DMS153 treated with DMSO at 0.1 percent for 48 hours (cell line): ENCODE measurements around the gene ABCG1.
"Not testable (repeated sequence)": the region's sequence is repeated elsewhere in the genome, so short reads cannot be mapped to it uniquely, and the experiment has no call there.

Experiments
- DNase-seq: peaks from one replicate; lab custom pipeline; 2025; ENCODE audit not compliant: unreplicated experiment; lab: John Stamatoyannopoulos, UW

ABCG1 gene

DNA sequence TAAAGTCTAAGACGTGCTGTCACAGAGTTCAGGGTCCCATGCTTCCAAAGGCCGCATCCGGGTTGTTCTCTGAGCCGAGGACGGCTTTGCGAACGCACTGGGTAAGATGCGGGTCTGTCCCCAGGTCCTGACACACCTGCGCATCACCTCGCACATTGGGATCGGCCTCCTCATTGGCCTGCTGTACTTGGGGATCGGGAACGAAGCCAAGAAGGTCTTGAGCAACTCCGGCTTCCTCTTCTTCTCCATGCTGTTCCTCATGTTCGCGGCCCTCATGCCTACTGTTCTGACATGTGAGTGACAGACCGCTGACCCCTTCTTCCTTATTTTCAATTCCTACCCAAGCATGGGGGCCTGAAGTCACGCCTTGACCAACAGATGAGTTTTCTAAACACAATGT, 71.0 kb downstream of the ABCG1 start:
- DNase-seq = no peak

DNA sequence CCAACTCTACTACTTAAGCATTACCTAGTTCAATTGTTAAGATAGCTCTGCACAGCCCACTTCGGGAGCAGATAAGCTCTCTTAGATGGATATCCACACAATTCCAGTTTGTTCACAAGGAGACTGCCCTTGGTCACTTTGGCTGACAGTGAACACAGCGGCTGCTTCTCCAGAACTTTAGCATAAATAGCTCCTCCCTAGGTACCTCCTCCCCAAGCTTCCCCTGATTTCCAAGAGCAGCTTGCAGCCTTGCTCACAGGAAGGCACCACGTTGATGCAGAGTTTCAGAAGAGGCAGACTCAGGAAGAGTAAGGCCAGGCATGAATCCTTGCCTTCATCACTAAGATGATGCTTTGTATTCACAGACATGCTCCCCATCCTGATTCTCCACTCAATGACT, 71.6 kb downstream of the ABCG1 start:
- DNase-seq = no peak

DNA sequence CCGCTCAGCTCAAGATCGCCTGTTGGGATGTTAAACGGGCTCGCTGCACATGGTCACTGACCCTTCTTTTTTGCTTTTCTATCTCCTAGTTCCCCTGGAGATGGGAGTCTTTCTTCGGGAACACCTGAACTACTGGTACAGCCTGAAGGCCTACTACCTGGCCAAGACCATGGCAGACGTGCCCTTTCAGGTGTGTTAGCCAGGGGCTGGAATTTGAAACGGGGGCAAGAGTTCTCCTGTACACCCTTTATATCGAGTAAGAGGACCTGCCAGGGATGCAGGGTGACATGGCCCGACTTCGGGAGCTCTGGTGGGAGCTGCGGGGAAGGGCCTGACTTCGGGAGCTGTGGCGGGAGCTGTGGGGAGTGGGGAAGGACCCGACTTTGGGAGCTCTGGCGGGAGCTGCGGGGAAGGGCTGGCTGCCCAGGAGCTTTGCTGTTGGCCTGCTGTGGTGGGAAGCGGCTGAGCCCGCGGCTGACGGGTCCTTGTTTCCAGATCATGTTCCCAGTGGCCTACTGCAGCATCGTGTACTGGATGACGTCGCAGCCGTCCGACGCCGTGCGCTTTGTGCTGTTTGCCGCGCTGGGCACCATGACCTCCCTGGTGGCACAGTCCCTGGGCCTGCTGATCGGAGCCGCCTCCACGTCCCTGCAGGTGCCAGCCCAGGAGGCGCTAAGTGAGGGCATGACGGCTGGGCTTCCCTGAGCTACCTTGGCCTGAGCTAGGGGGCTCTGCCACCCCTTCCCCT, 72.2 kb downstream of the ABCG1 start:
- DNase-seq = no peak

DNA sequence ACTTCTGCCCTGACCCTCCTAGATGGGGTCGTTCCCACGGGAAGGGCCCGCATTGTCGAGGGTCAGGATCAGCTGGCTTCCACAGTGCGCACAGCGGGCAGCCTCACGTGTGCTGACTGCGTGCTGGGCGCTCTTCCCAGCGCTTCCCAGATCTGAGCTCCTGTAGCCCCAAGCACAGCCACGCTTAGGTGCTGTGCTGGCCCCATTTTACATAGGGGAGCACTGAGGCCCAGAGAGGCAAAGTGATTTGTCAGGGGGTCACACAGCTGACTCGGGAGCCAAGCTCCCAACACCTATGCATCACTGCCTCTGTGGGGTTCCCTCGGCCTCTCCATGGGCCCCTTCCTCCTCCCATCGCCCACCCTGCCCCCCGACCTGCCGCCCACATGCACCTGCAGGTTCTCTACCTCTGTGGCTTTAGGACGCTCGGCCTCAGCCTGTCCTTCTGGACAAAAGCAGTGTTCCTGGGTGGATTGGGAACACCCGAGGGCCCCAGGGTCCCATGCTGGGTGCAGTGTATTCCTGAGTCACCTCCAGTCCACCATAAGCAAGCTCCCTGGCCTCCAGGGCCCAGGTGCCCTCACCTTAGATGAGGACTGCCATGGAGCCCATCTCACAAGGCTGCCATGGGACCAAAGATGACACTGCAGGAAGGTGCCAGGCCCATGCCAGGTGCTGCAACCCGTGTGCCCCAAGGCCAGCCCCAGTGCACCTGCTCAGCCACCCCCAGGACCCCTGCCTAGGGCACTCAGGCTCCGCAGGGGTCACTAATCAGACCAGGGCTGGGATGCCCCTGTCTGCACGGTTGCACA, 73.0 kb downstream of the ABCG1 start:
- no peak for DNase-seq

DNA sequence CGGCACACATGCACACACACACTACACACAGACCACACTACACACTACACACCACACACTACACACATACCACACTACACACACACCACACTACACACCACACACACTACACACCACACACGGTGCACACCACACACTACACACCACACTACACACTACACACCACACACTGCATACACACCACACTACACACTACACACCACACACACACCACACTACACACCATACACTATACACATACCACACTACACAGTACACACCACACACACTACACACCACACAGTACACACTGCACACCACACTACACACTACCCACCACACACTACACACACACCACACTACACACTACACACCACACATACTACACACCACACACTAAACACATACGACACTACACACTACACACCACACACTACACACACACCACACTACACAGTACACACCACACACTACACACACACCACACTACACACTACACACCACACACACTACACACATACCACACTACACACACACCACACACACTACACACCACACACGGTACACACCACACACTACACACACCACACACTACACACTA, 73.7 kb downstream of the ABCG1 start:
- DNase-seq = not testable (repeated sequence)

DNA sequence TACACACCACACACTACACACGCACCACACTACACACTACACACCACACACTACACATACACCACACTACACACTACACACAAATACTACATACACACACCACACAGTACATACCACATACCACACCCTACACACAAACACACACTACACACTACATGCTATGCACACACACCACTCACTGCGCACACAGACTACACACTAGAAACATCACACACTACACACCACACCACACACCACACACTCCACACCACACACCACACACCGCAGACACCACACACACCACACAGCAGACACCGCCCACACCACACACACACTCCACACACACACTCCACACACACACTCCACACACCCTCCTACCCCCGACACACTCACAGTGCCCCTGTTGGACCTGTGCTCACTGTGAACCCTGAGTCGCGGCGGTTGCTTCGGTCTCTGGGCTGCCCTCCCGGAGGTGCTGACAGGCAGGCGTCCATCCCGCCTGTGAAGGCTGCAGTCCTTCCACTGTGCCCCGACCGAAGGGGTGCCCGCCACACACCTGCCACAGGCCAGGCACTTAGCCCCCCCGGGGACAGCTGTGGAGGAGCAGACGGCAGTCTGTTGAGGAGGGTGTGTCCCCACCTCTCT, 74.8 kb downstream of the ABCG1 start:
- DNase-seq = no peak

DNA sequence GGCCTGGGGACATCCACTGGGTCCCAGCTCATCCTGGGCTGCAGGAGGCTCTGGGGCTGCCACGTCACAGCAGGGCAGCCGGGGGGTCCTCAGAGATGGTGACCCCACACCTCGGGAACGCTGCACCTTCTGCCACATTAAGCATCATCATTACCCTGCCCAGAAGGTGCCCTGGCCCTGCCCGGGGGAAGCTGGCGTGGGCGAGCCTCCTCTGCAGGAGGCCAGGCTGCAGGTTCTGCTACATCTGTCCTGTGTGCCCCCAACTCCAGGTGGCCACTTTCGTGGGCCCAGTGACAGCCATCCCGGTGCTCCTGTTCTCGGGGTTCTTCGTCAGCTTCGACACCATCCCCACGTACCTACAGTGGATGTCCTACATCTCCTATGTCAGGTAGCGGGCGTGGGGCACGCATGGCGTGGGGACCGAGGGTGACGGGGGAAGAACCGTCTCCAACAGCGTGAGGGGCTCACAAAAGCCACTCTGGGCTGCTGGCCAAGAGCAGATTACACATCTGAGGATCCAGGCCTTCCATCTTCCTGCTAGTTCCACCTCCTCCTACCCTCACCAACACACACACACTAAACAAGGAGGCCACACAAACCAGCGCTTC, 75.4 kb downstream of the ABCG1 start:
- no peak for DNase-seq

DNA sequence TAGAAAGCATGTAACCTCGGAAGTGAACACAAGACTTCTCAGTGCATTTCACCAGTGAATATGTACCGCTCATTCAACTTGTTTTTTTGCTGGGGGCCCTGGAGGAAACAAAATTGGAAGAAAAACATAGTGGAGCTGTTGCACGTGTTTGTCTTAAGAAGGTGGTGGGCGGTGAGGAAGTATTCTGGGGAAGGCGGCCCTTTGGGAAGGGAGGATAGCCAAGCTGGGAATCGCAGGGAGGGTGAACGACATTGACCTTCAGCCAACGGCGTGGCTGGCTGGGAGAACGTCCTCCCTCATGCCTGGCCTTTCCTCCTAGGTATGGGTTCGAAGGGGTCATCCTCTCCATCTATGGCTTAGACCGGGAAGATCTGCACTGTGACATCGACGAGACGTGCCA, 76.9 kb downstream of the ABCG1 start:
- no peak for DNase-seq

DNA sequence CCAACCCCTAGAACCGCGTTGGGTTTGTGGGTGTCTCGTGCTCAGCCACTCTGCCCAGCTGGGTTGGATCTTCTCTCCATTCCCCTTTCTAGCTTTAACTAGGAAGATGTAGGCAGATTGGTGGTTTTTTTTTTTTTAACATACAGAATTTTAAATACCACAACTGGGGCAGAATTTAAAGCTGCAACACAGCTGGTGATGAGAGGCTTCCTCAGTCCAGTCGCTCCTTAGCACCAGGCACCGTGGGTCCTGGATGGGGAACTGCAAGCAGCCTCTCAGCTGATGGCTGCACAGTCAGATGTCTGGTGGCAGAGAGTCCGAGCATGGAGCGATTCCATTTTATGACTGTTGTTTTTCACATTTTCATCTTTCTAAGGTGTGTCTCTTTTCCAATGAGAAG, 77.6 kb downstream of the ABCG1 start:
- DNase-seq = no peak

DNA sequence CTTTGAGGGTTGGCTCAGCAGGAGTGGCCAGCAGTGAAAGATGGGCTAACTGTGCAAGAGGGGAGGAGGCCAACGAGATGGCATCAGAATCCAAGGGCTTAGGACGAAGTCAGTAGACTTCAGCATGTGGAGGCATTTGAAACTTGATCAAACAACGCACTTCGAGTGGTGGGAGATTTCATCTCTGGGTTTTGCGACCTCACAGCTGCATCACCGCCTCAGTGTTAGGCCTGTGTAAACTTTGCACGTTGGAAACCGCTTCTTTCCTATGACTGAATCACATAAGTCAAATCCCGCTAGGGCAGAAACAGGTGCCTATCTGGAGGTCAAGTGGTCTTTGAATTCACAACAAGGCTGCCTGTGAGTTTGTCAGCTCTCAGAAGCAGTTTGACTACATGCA, 78.4 kb downstream of the ABCG1 start:
- no peak for DNase-seq

DNA sequence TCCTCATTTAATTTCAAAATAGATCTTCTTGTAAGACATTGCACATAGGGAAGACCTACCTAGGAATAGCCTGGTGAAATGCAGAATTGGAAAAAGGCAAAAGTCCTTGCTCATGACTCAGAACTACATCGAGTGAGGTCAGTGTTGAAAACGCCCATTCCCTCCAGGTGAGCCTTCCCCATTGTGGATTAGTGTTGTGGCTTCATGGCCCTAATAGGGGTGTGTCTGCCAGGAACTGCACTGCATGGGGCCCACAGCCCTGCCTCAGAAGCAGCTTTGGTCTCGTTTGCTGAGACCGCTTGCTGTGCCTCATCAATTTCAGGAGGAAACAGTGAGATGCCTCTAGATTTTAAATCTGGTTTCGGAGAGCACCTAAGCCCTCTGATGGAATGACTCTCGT, 79.3 kb downstream of the ABCG1 start:
- DNase-seq = no peak

DNA sequence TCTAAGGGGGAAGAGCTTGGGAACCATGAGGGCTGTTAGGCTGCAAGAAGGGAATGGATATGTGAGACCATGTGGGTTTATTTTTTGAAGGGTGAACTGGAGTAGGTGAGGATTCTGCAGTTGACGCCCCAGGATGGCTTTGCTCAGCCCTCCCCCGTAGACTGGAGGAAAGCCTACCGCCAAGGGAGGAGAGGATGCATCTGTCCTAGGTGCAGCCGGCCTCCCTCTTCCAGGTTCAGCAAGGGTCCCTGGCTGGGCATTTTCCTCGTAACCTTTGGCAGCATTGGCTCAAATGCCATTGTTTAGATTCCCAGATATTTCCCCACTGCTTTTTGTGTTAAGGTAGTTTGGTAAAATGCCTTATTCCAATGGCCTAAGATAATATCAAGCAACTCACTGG, 79.7 kb downstream of the ABCG1 start:
- no peak for DNase-seq

DNA sequence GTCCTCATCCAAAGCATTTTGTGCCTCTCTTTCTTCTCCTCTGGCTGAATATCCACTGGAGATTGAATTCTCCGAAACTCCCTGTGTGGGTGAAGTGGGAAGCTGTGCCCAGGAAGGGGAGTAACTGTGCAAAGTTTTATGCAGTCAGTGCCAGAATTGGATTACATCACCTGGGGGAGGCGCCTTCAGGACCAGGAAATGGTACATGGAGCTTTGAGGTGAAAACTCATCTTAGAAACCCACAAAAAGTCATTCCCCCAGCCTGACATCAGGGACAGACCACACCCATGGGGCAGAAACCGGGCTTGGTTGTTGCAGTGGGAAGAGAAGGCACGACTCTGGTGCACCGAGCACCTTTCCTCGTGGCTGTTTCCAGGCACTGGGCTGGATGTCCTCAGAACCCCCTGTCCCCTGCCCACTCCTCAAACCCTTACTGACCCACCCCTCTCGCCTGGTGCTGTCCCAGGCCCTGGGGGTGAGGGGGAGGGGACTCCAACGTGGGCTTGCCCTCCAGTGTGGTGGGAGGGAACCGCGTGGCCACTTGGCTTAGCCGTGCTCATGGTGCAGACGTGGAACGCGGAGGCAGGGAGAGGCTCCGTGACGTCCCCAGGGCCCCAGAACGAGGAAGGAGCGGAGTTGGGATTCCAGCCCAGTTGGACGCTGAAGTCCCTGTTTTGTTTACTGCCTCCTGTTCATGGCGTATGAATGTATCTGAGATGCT, 80.5 kb downstream of the ABCG1 start:
- DNase-seq = no peak

DNA sequence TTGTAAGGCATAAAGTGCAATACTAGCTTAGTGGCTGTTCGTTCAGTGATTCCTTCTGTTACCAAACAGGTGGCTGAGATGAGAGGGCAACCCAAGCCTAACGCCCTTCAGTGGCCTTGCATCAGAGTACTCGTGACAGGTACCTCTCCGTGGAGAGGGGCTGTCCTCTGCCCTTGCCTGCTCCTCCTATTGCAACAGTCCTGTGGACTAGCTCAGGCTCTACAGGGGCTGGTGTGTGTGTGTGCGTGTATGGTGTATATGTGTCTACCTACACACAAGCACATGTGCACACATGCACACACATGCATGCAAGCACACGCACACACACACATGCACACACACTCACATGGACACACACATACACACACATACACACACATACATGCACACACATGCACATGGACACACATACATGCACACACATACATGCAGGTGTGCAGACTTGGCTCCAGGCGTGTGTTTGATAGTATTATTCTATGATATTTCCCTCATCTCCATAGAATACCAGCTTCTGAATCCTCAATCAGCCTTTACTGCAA, 81.2 kb downstream of the ABCG1 start:
- no peak for DNase-seq

DNA sequence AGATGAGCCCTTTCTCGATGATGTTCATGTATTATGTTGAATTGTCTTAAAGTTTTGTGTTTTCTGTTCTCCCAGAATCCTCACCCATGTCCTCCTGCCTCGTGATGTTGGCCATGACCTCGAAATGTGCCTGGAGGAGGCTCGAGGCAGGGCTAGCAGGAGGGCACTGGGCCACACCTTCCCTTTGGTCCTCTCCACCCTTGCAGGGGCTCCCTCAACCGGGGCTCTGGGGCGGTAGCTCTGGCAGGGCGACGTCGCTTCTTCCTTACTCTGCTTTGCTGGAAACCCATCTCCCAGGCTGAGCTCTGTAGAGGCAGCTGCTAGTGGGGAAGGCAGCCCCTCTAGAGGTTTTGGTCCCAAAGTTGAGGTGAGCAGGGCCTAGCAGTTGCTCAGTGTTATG, 82.0 kb downstream of the ABCG1 start:
- DNase-seq = no peak

DNA sequence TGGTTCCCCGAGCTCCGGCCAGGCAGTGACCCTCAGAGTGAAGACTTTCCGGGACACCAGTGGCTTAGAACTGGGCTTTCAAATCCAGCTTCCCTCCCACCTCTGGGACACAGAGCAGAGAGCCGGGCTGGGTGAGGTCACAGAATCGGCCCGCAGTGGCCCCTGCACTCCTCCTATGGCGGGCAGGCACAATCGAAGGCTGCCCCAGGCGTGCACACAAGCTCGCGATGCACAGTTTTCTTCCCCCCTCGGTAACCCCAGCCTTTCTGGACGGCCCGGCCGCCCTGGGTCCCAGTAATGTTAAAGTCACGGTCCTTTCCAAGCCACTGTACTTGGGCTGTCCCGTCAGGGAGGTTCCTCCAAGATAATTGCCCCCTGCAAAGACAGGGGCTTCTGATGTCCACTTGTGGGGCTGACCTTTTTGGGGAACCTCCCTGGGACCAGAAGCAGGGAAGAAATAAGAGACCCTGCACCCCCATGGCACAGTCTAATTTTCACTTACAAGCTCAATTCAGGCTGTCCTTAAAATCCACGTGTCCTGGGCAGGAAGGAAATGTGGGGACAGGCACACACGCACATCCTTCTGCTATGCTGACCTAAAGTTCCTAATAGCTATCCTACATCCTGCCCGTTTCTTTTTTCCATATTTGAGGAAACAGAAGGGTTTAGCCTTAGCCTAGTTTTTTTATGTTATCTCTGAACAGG, 82.6 kb downstream of the ABCG1 start:
- DNase-seq = no peak

DNA sequence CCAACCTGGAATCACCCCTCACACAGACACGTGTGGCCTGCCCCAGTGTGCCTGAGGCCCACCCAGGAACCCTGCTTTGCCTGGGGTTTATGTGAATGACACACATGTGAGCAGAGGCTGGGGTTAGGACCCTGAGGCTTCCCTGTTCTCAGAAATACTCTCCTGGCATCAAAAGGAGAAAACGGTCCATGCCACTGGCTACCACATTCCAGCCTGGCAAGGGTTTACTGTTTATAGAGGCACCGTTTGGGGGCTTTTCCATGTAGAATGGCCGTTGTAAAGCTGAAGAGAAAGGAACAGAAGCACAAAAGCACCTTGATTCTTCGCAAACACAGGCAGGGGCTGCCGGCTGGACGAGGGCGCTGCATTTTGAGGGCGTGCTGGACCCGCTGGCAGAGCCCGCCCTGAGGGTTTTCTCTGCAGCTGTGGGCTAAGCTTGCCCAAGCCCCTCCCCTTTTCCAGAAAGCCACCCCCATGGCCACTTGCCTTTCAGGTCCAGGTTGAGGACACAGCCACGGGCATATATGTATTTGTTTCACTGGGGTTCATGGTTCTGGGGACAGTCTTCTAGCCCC, 83.2 kb downstream of the ABCG1 start:
- no peak for DNase-seq

DNA sequence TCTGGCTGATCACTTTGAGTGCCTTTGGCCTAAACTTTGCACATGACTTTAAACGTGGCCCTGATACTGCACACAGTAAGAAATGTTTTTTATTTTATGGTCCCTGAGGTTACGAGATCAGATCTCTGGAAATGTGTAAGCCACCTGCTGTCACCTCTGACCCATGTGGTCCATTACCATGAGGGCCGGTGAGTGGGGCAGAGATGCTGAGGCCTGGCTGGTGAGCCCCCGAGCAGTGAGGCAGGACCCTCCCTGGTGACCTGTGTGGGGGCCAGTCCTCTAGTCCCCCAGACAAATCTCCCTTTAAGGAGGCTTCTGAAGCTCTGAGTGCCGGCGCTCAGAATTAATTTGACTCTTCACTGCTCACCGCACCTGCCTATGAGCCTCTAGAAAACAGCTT, 83.9 kb downstream of the ABCG1 start:
- DNase-seq = no peak

DNA sequence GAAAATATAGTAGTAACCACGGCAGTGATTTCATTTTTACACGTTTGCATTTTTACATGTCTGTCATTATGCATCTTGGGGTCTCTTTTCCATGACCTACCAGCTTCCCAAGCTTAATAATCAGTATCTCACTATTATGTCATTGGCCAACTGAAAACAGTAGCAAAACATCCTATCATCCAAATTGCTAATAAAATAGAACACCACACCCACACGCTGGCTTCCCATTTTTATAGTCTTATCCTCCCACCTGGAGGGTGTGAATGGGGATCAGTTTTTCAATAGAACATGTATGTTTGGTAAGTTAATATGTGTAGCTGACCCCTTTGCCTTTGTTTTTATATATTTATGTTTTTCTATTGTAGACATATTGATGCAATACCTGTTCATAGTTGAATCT, 84.5 kb downstream of the ABCG1 start:
- DNase-seq = no peak
